T-cell (primary cell): ENCODE measurements around the gene SYNGR2. TPM values are rescaled to one million over a fixed set of nuclear protein-coding genes. Genes with fewer than 3 reads are reported as not detected.

Experiments used
- ATAC-seq, 4 experiments: fragments of 200-7000 bp in 3 of 4; fragments of 150-1000 bp in 1 of 4; cut with Tn5 transposase; replicated peaks in 1 of 4; 1 replicate in 3 of 4; 2 replicates in 1 of 4; pipeline ENCODE4 v1.10.0; 2021; ENCODE audit warnings: moderate library complexity in 3 of 4, mild to moderate bottlenecking in 2 of 4, moderate number of reproducible peaks in 1 of 4
- CTCF ChIA-PET, 2 donors: fragments of 300-600 bp; sonication (Branson Sonifier 250); formaldehyde crosslinking; loops; one replicate each; lab custom pipeline; 2022; ENCODE audit warnings: antibody characterized with exemption in 2 of 2; lab: Charles Lee
- POLR2A ChIA-PET, 2 donors: fragments of 300-600 bp; sonication (Branson Sonifier 250); formaldehyde crosslinking; loops; one replicate each; lab custom pipeline; 2022; ENCODE audit warnings: antibody characterized with exemption in 2 of 2; lab: Charles Lee
- DNase-seq, 35 experiments: peaks; one replicate each; pipeline versions ENCODE4 v3.0.0 to v3.0.0-alpha.2; 2013 to 2023
- H3K27ac ChIP-seq: one replicate; pipeline ENCODE4 v1.5.1; 2013; ENCODE audit warnings: low read length
- H3K27me3 ChIP-seq, 2 experiments: replicated peaks in 1 of 2; 1 replicate in 1 of 2; 2 replicates in 1 of 2; pipeline versions ENCODE4 v1.6.1 to v1.7.0; 2013; ENCODE audit warnings: low read length in 1 of 2, mixed read lengths in 1 of 2; ENCODE audit not compliant: control insufficient read depth in 2 of 2, insufficient read depth in 2 of 2; ENCODE audit errors: extremely low read depth in 1 of 2
- H3K36me3 ChIP-seq, 2 donors: 1 replicate in 1 of 2; 2 replicates in 1 of 2; pipeline versions ENCODE4 v1.6.1 to v1.7.0; 2013; ENCODE audit warnings: low read length in 1 of 2; ENCODE audit not compliant: control insufficient read depth in 2 of 2, insufficient read depth in 1 of 2; ENCODE audit errors: extremely low read depth in 1 of 2
- H3K4me1 ChIP-seq, 2 experiments: 1 replicate in 1 of 2; 2 replicates in 1 of 2; pipeline versions ENCODE4 v1.6.1 to v1.7.0; 2013; ENCODE audit warnings: low read length in 2 of 2, mixed read lengths in 1 of 2; ENCODE audit not compliant: insufficient read depth in 2 of 2, control insufficient read depth in 1 of 2; ENCODE audit errors: extremely low read depth in 1 of 2
- H3K4me3 ChIP-seq, 2 donors: 1 replicate in 1 of 2; 2 replicates in 1 of 2; pipeline versions ENCODE4 v1.5.1 to v1.7.0; 2013; ENCODE audit warnings: mild to moderate bottlenecking in 2 of 2, low read length in 1 of 2, moderate library complexity in 1 of 2; ENCODE audit not compliant: control insufficient read depth in 1 of 2; ENCODE audit errors: extremely low read depth in 1 of 2
- H3K9me3 ChIP-seq: 2 replicates; pipeline ENCODE4 v1.7.0; 2013
- H3K27ac Mint-ChIP-seq, 2 donors: one replicate each; pipeline ENCODE4 v1.8.0; 2020 to 2021; ENCODE audit warnings: mild to moderate bottlenecking in 2 of 2, mixed read lengths in 2 of 2
- H3K27me3 Mint-ChIP-seq, 2 donors: one replicate each; pipeline ENCODE4 v1.8.0; 2021 to 2022; ENCODE audit warnings: mixed read lengths in 2 of 2
- H3K36me3 Mint-ChIP-seq: one replicate; pipeline ENCODE4 v1.8.0; 2021; ENCODE audit warnings: mixed read lengths
- H3K4me1 Mint-ChIP-seq, 3 donors: one replicate each; pipeline ENCODE4 v1.8.0; 2020 to 2022; ENCODE audit warnings: mixed read lengths in 3 of 3, mild to moderate bottlenecking in 1 of 3
- H3K4me3 Mint-ChIP-seq, 3 donors: one replicate each; pipeline ENCODE4 v1.8.0; 2020 to 2022; ENCODE audit warnings: mild to moderate bottlenecking in 3 of 3, mixed read lengths in 3 of 3, moderate library complexity in 3 of 3
- H3K9me3 Mint-ChIP-seq, 3 donors: one replicate each; pipeline ENCODE4 v1.8.0; 2020 to 2022; ENCODE audit warnings: mixed read lengths in 3 of 3
- WGBS: methylation state at CpG from one replicate; pipeline ENCODE4 v1.1.5; 2013; ENCODE audit warnings: missing lambda C conversion rate; ENCODE audit not compliant: insufficient coverage; 5-methylcytosine and 5-hydroxymethylcytosine counted together
- total RNA-seq, 35 experiments: library from RNA in 6 of 35; stranded (reverse) in 6 of 35; fragments of 120-200 nt in 1 of 35; gene quantifications; one replicate each; pipeline versions ENCODE4 v1.2.1 to v1.2.4 and lab custom pipeline; 2013 to 2026

Gene SYNGR2
- total RNA-seq, 5 donors from 2014 or later (not counting 1 experiment from before 2014, with no cell fraction given), result 56.0 to 86.3 (median 74.6) TPM

- ATAC-seq (no peak), DNase-seq (no peak)
- Histone ChIP-seq H3K27me3 (no peaks in the 10 kb centered on the region), H3K36me3 (peaks cover 18 to 44% of the 10 kb centered on the region in 2 donors), H3K4me3 (no peak overlapping the region), H3K4me1 (peaks cover 19 to 84% of the 10 kb centered on the region in 2 experiments), H3K9me3 (no peaks in the 10 kb centered on the region), H3K27ac (no peak overlapping the region)
- peaks cover 60 to 72% (median 70%) of the 10 kb centered on the region in 3 donors for H3K4me1 Mint-ChIP-seq
- no peaks in the 10 kb centered on the region for H3K9me3 Mint-ChIP-seq
- CTCF ChIA-PET, result interaction anchor here (0.6 kb wide), 2 partner anchors 476 to 1602 kb away, joined by 3 read pairs; partner anchors contain the start of gene PRCD (in 1 of the 2)
- peaks cover 12% of the 10 kb centered on the region for H3K36me3 Mint-ChIP-seq
- POLR2A ChIA-PET, result interaction anchor here in 1 of 2 donors (0.5 to 0.6 kb wide), 2 partner anchors 76 to 153 kb away, joined by 3 to 5 read pairs; no protein-coding TSS in a partner anchor
- WGBS, result 85% methylated on average over 16 of the region's 20 CpGs
- H3K27ac Mint-ChIP-seq, result peak overlapping the region; percentile 69 to 74
- H3K27me3 Mint-ChIP-seq, result no peaks in the 10 kb centered on the region
- H3K4me3 Mint-ChIP-seq, result no peak overlapping the region
Observed at GRCh38 chr17:78141437-78142118, 26.8 kb upstream of the SYNGR2 start.

GRCh38 chr17:78142119-78142861 lies 26.1 kb upstream of the SYNGR2 start:
- DNase-seq (no peak), ATAC-seq (no peak)
- Mint-ChIP-seq H3K27me3 (no peaks in the 10 kb centered on the region), H3K4me1 (peaks cover 53 to 68% (median 65%) of the 10 kb centered on the region in 3 donors), H3K36me3 (peaks cover 8% of the 10 kb centered on the region), H3K4me3 (no peak overlapping the region), H3K27ac (peak overlapping the region in 1 of 2 donors; percentile 31), H3K9me3 (no peaks in the 10 kb centered on the region)
- Histone ChIP-seq H3K4me1 (peaks cover 12 to 84% of the 10 kb centered on the region in 2 experiments), H3K27me3 (no peaks in the 10 kb centered on the region), H3K4me3 (no peak overlapping the region), H3K27ac (no peak overlapping the region), H3K9me3 (no peaks in the 10 kb centered on the region), H3K36me3 (peaks cover 11 to 37% of the 10 kb centered on the region in 2 donors)
- ChIA-PET POLR2A (interaction anchor here in 1 of 2 donors (0.5 to 0.6 kb wide), 2 partner anchors 76 to 154 kb away, joined by 3 to 5 read pairs; no protein-coding TSS in a partner anchor), CTCF (interaction anchor here (0.6 kb wide), 2 partner anchors 476 to 1602 kb away, joined by 3 read pairs; partner anchors contain the start of gene PRCD (in 1 of the 2))
- 76% methylated on average over 12 of the region's 16 CpGs for WGBS

- no peaks in the 10 kb centered on the region for H3K27me3 Mint-ChIP-seq
- DNase-seq (no peak), ATAC-seq (no peak)
- H3K36me3 Mint-ChIP-seq, result peaks cover 7% of the 10 kb centered on the region
- 85% methylated on average over 19 of the region's 21 CpGs for WGBS
- peak overlapping the region; percentile 30 to 36 for H3K27ac Mint-ChIP-seq
- Histone ChIP-seq H3K36me3 (peaks cover 7 to 27% of the 10 kb centered on the region in 2 donors), H3K27ac (peak overlapping the region; percentile 36), H3K4me1 (peaks cover 6 to 82% of the 10 kb centered on the region in 2 experiments), H3K27me3 (no peaks in the 10 kb centered on the region), H3K4me3 (no peak overlapping the region), H3K9me3 (no peaks in the 10 kb centered on the region)
- no peak overlapping the region for H3K4me3 Mint-ChIP-seq
- ChIA-PET CTCF (interaction anchor here in 1 of 2 donors (0.6 kb wide), 1 partner anchor 23 kb away, joined by 3 read pairs; no protein-coding TSS in a partner anchor), POLR2A (no interaction called here)
- no peaks in the 10 kb centered on the region for H3K9me3 Mint-ChIP-seq
- peaks cover 50 to 65% (median 61%) of the 10 kb centered on the region in 3 donors for H3K4me1 Mint-ChIP-seq
Observed at GRCh38 chr17:78143214-78144146, 24.9 kb upstream of the SYNGR2 start.

GRCh38 chr17:78144147-78144719 lies 24.1 kb upstream of the SYNGR2 start:
- Histone ChIP-seq H3K27ac (peak overlapping the region; percentile 36), H3K4me3 (no peak overlapping the region), H3K4me1 (peaks cover 6 to 78% of the 10 kb centered on the region in 2 experiments), H3K9me3 (no peaks in the 10 kb centered on the region), H3K36me3 (peaks cover 7 to 20% of the 10 kb centered on the region in 2 donors), H3K27me3 (no peaks in the 10 kb centered on the region)
- H3K4me1 Mint-ChIP-seq, result peaks cover 45 to 61% (median 57%) of the 10 kb centered on the region in 3 donors
- ATAC-seq (no peak), DNase-seq (no peak)
- peaks cover 7% of the 10 kb centered on the region for H3K36me3 Mint-ChIP-seq
- no peak overlapping the region for H3K4me3 Mint-ChIP-seq
- 82% methylated on average over 6 of the region's 11 CpGs for WGBS
- no peaks in the 10 kb centered on the region for H3K9me3 Mint-ChIP-seq
- peak overlapping the region; percentile 30 to 43 for H3K27ac Mint-ChIP-seq
- no peaks in the 10 kb centered on the region for H3K27me3 Mint-ChIP-seq
- ChIA-PET POLR2A (no interaction called here), CTCF (interaction anchor here in 1 of 2 donors (0.6 kb wide), 1 partner anchor 24 kb away, joined by 3 read pairs; no protein-coding TSS in a partner anchor)

- Mint-ChIP-seq H3K27ac (peak overlapping the region in 1 of 2 donors; percentile 11), H3K4me3 (no peak overlapping the region), H3K27me3 (no peaks in the 10 kb centered on the region), H3K9me3 (no peaks in the 10 kb centered on the region), H3K4me1 (peaks cover 40 to 56% (median 52%) of the 10 kb centered on the region in 3 donors), H3K36me3 (peaks cover 7% of the 10 kb centered on the region)
- Histone ChIP-seq H3K27me3 (no peaks in the 10 kb centered on the region), H3K4me1 (peaks cover 6 to 71% of the 10 kb centered on the region in 2 experiments), H3K36me3 (peaks cover 7 to 19% of the 10 kb centered on the region in 2 donors), H3K9me3 (no peaks in the 10 kb centered on the region), H3K4me3 (no peak overlapping the region), H3K27ac (no peak overlapping the region)
- ChIA-PET CTCF (no interaction called here), POLR2A (no interaction called here)
- DNase-seq (peak in 1 of 35 experiments; percentile 3), ATAC-seq (no peak)
- 84% methylated on average over 14 of the region's 18 CpGs for WGBS
Observed at GRCh38 chr17:78144736-78145641, 23.4 kb upstream of the SYNGR2 start.
